ENCODE results near the gene ZNF318. TPM values are rescaled to one million over a fixed set of nuclear protein-coding genes. Genes with fewer than 3 reads are reported as not detected.

The ZNF318 gene
- total RNA-seq, 1 experiment from 2014 or later: 17.1 TPM

DNA sequence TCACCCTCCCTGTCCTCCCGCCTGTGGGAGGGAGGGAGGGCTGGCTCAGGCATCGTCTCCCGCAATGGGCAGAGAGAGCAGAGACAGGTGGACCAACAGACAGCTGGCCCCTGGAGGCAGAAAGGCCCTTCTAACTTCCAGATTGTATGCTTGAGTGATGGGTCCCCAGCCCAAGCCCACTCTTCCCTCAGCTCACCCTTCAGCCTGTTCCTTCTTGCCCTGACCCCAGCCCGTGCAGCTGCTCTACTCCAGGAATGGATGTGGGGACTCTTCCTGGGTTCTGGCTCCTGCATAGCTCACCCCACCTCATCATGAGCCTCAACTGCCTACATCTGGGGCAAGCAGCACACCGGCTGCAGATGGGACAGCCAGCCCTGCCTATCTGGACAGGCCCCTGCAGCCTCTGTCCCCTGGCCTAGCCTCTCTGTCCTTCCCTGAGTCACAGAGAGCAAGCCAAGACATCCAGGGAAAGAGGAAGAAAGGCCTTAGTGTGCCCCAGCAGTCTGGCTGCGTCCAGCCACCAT lies 82.9 kb downstream of the ZNF318 start:
- no peaks in the 10 kb centered on the region for H3K9me3 ChIP-seq (ENCODE audit: insufficient read depth, low read depth)
- no peaks in the 10 kb centered on the region for H3K79me2 ChIP-seq (ENCODE audit: low read depth)
- no TSS peak for BruUV-seq (replicated peaks)
- H3K27me3 ChIP-seq (ENCODE audit: insufficient read depth, low read depth): peaks cover 21% of the 10 kb centered on the region
- no peak overlapping the region for H2AFZ ChIP-seq
- H3K27ac ChIP-seq: no peak overlapping the region
- TF ChIP-seq, protein P1, sequence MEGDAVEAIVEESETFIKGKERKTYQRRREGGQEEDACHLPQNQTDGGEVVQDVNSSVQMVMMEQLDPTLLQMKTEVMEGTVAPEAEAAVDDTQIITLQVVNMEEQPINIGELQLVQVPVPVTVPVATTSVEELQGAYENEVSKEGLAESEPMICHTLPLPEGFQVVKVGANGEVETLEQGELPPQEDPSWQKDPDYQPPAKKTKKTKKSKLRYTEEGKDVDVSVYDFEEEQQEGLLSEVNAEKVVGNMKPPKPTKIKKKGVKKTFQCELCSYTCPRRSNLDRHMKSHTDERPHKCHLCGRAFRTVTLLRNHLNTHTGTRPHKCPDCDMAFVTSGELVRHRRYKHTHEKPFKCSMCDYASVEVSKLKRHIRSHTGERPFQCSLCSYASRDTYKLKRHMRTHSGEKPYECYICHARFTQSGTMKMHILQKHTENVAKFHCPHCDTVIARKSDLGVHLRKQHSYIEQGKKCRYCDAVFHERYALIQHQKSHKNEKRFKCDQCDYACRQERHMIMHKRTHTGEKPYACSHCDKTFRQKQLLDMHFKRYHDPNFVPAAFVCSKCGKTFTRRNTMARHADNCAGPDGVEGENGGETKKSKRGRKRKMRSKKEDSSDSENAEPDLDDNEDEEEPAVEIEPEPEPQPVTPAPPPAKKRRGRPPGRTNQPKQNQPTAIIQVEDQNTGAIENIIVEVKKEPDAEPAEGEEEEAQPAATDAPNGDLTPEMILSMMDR (conservative IDR thresholded peaks at IDR 0.05): no peak
- no peak overlapping the region for H3K4me3 ChIP-seq
- CTCF ChIA-PET: no interaction called here
- no peak overlapping the region for H3K4me2 ChIP-seq
- DNase-seq: no peak
- H3K9me2 ChIP-seq (ENCODE audit: insufficient read depth): no peaks in the 10 kb centered on the region
- POLR2A ChIA-PET (ENCODE audit: unreplicated experiment): no interaction called here
- H4K20me1 ChIP-seq (ENCODE audit: insufficient read depth): no peaks in the 10 kb centered on the region
- no peaks in the 10 kb centered on the region for H3K4me1 ChIP-seq (replicated peaks; ENCODE audit: insufficient read depth)
- intact Hi-C loops (cut with micrococcal nuclease; ENCODE audit: unreplicated experiment): no loop called here
- no peaks in the 10 kb centered on the region for H3F3A ChIP-seq (ENCODE audit: insufficient read depth, low read depth)
- no peaks in the 10 kb centered on the region for H3K36me3 ChIP-seq (ENCODE audit: low read depth)

Other genes with a start within 250 kb of the ZNF318 start
- 22.0 and 25.4 TPM in 2 replicates for gene SRF, start 198.4 kb downstream of the ZNF318 start, total RNA-seq (2021)
- gene CUL9, start 187.5 kb downstream of the ZNF318 start, total RNA-seq (2021): 52.8 and 71.6 TPM in 2 replicates
- gene DNPH1, start 140.2 kb downstream of the ZNF318 start, total RNA-seq (2021): 43.5 and 57.0 TPM in 2 replicates
- 0.07 and 0.15 TPM in 2 replicates for gene TTBK1, start 126.2 kb downstream of the ZNF318 start, total RNA-seq (2021)
- not detected in 2 replicates for gene SLC22A7, start 71.4 kb downstream of the ZNF318 start, total RNA-seq (2021)
- 5.7 and 10.0 TPM in 2 replicates for gene CRIP3, start 60.8 kb downstream of the ZNF318 start, total RNA-seq (2021)
- 28.4 and 28.7 TPM in 2 replicates for gene ABCC10, start 57.9 kb upstream of the ZNF318 start, total RNA-seq (2021)
- 3.6 and 6.2 TPM in 2 replicates for gene DLK2, start 85.9 kb upstream of the ZNF318 start, total RNA-seq (2021)
- 50.5 and 60.9 TPM in 2 replicates for gene TJAP1, start 107.9 kb upstream of the ZNF318 start, total RNA-seq (2021)
- 0.55 and 1.5 TPM in 2 replicates for gene LRRC73, start 140.7 kb upstream of the ZNF318 start, total RNA-seq (2021)
- 91.3 and 98.4 TPM in 2 replicates for gene YIPF3, start 147.3 kb upstream of the ZNF318 start, total RNA-seq (2021)
- gene POLR1C, start 147.4 kb upstream of the ZNF318 start, total RNA-seq (2021): 41.4 and 42.2 TPM in 2 replicates
- 36.1 and 42.4 TPM in 2 replicates for gene XPO5, start 206.4 kb upstream of the ZNF318 start, total RNA-seq (2021)
- gene POLH, start 206.5 kb upstream of the ZNF318 start, total RNA-seq (2021): 21.0 and 39.3 TPM in 2 replicates

All from PC-9 (cell line).